GM18526 (cell line): ENCODE measurements around the gene FAM117B.

Source experiments
- POLR2A ChIP-seq: IDR thresholded peaks from 3 replicates; pipeline ENCODE4 v1.6.1; 2011; ENCODE audit not compliant: insufficient read length; ENCODE audit errors: extremely low read depth

The FAM117B gene

GRCh38 chr2:202717598-202718310, 83.0 kb downstream of the FAM117B start:
- TF ChIP-seq POLR2A: no peak

DNA sequence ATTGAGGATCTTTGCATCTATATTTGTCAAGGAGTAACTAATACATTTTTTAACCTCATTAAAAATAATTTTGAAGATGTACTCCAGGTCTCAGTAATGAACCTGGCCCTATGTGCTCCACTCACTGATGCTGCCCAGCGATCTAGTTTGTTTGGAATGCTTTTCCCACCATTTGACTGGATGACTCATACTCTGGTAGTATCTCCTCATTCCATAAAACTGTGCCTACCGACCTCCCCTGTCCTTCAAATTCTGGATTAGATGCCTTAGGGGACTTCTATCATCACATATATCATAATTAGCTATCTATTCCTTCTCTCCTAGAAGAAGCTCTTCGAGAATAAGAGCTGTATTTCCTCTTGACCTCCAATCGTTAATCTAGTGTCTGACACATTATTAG, 83.8 kb downstream of the FAM117B start:
- TF ChIP-seq POLR2A: no peak

DNA sequence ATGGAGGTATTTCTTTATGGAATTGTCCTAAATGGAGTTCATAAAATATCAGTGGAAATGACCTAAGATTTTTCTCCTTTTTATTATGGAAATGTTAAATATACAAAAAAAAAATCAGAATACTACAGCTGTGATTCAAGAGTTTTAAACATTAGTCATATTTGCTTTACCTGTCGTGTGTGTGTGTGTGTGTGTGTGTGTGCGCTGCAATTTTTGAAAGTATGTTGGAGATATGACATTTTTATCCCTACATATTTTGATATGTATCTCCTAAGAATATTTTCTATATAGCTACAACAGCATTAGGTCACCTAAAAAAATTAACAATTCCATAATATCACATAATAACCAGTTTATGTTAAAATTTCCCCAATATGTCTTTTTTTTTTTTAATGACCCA, 85.5 kb downstream of the FAM117B start:
- no peak for TF ChIP-seq POLR2A

DNA sequence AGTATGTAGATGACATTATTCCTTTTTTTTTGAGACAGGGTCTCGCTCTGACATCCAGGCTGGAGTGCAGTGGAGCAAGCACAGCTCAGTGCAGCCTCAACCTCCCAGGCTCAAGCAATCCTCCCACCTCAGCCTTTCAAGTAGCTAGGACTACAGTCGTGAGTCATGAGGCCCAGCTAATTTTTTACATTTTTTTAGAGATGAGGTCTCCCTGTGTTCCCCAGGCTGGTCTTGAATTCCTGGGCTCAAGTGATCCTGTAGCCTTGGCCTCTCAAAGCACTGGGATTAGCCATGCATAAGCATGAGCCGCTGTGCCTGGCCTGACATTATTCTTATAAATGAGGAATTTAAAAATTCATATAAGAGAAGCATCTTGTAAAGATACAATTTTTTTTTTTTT, 86.9 kb downstream of the FAM117B start:
- no peak for TF ChIP-seq POLR2A

- no peak for TF ChIP-seq POLR2A
These were observed 89.0 kb downstream of the FAM117B start for GRCh38 chr2:202723746-202724145.

DNA sequence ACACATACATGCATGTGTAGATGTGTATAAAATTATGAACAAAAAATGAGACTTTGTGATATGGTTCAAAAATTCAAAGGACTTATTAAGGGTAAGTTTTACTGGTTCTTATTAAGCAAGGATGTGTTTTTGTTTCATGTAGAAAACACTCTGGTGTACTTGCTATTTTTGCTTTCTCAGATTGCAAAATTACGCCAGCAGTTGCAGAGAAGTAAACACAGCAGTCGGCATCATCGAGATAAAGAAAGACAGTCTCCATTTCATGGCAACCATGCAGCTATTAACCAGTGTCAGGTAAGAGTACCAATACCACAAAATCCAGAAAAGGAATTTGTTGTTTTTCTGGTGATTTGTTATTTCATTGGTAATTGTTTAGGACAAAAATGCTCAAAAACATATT, 91.3 kb downstream of the FAM117B start:
- no peak for TF ChIP-seq POLR2A

- no peak for TF ChIP-seq POLR2A
These were observed 102.1 kb downstream of the FAM117B start for GRCh38 chr2:202736826-202737225.

DNA sequence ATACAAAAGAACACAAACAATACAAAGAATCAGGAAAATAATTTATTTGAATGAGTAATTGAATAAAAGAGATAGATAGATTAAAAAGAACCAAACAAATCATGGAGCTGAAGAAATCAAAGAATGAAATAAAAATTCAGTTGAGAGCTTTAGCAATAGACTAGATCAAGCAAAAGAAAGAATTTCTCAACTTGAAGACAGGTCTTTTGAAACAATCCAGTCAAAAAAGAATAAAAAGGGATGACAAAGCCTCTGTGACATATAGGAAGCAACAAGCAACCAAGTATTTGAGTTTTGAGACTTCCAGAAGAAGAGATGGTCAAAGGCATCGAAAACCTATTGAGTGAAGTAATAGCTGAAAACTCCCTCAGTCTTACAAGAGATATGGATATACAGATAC, 108.8 kb downstream of the FAM117B start:
- no peak for TF ChIP-seq POLR2A

DNA sequence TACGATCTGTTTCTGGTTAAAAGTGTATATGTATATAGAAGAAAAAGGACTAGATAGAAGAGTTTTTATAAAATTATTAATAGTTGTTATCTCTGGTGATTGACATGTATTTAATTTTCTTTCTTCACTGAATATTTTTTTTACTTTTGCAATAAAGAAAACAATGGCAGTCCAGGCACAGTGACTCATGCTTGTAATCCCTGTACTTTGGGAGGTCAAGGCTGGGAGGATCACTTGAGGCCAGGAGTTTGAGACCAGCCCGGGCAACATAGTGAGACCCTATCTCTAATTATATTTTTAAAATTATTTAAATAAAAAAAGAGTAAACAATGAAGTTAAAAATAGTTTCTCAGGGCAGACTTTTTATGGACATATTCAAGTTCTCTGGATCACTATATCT, 114.7 kb downstream of the FAM117B start:
- TF ChIP-seq POLR2A: no peak

DNA sequence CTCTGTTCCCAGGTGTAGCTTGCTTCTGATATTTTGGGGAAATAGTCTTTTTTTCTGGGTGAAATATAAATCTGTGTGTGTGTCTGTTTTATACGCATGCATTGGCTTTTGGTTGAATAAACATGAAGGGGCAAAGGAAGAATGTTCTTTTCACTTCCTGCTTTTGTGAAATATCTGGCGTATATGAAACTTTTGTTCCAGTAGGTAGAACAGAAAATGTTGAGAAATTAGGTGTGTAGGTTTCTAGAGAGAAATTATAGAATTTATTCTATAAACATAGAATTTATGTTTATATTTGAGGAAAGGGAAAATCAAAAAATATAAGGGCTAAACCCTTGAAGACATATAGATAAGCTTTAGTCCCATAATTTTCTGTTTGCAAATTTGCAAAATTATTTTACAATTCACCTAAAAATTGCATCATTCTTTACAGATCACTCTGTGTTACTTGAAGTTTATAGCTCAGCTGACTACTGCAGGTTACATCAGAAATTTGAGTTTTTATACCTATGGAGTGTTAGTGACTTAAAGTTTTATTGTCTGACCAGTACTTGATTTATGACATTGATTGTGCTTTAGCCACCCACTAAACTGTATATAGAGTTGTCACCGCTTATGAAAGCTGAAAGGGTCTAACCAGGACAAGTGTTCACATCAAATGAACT, 116.1 kb downstream of the FAM117B start:
- TF ChIP-seq POLR2A: no peak

- no peak for TF ChIP-seq POLR2A
These were observed 117.3 kb downstream of the FAM117B start for GRCh38 chr2:202752071-202752470.

GRCh38 chr2:202754936-202755335, 120.2 kb downstream of the FAM117B start:
- no peak for TF ChIP-seq POLR2A

GRCh38 chr2:202756598-202756997, 121.8 kb downstream of the FAM117B start:
- TF ChIP-seq POLR2A: no peak

DNA sequence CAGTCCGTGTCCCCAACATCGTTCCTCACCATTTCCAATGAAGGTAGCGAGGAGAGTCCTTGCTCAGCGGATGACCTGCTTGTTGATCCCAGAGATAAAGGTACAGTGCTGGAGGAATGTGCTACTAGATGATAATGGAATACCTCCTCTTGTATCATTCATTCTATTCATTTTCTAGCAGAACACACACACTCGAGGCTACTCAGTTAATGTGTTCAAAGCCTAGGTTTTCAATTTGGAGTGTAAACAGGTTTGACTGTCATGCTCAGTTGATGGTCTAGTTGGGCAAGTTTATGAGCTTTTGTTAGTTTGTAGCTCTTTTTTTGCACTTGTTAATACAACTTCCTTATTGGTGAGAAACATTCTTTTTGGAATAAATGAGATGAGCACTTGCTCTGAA, 122.6 kb downstream of the FAM117B start:
- TF ChIP-seq POLR2A: no peak

DNA sequence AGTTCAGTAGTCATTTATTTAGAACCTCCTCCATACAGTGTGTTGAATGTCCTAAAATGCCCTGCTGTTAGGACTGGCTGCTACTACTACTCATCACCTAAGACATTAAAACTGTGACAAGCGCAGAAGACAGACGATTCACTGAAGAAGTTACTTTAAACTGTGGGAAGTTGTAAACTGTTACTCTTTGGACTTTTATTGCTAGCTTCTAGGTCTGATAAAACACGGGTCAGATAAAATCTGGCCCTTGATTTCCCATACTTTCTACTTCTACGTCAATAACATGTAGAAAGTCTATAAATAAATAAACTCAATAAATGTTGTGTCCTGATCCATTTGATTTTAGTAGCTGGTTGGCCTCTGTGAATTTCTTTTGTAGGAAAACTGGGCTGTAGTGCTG, 123.4 kb downstream of the FAM117B start:
- TF ChIP-seq POLR2A: no peak

DNA sequence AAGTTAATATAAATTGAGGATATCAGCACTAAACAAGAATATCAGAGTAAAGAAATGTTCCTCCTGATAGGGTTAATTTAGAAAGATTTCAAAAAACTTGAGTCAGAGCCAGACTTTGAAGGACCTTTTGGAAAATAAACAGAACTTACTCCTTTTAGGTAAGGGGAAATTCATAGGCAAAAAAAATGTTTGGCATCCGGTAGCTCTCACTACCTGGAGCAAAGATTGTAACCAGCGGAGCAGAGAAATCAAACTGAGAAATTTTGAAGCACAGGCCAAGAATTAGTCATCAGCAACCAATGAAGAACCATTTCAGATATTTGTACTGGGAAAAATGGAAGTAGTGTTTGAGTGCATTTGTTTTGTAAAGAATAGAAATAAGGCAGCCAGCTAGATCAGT, 123.8 kb downstream of the FAM117B start:
- no peak for TF ChIP-seq POLR2A

GRCh38 chr2:202760848-202761247, 126.1 kb downstream of the FAM117B start:
- TF ChIP-seq POLR2A: no peak
